Measurements from ENCODE around the gene CABYR. TPM values are rescaled to one million over a fixed set of nuclear protein-coding genes. Genes with fewer than 3 reads are reported as not detected.

The CABYR gene
- polyA plus RNA-seq: under 1 TPM; 0.67 to 0.92 TPM

GRCh38 chr18:24138789-24139616, at the start of gene CABYR:
TSS of gene CABYR (plus strand) at chr18:24139062. CDS start at chr18:24143115, 4,053 bp downstream.
- peak within 1 kb of the TSS; percentile 41 to 56 for H3K4me3 ChIP-seq (ENCODE audit: low read depth in 1 of 2, low read length in 2 of 2)
- no peak within 1 kb of the TSS for H3K27ac ChIP-seq (ENCODE audit: low read depth in 2 of 2, low read length in 1 of 2)
- WGBS, 2 donors: 2 to 3% methylated on average over 61 to 63 of the region's 63 CpGs
- H3K4me1 ChIP-seq (ENCODE audit: control insufficient read depth in 2 of 2, insufficient read depth in 2 of 2, low read length in 1 of 2): peaks cover 0 to 2% of the 10 kb centered on the region in 2 donors
- H3K36me3 ChIP-seq (ENCODE audit: control insufficient read depth in 2 of 2, insufficient read depth in 2 of 2, low read length in 1 of 2): no peaks in the 10 kb centered on the region
- H3K9me3 ChIP-seq (ENCODE audit: control insufficient read depth in 2 of 2, insufficient read depth in 1 of 2, low read depth in 1 of 2, low read length in 1 of 2): no peaks in the 10 kb centered on the region
- H3K27me3 ChIP-seq (ENCODE audit: control insufficient read depth in 1 of 2, insufficient read depth in 2 of 2, low read length in 2 of 2): no peaks in the 10 kb centered on the region

- Histone ChIP-seq H3K4me3 (ENCODE audit: low read depth in 1 of 2, low read length in 2 of 2) (no peak overlapping the region), H3K36me3 (ENCODE audit: control insufficient read depth in 2 of 2, insufficient read depth in 2 of 2, low read length in 1 of 2) (no peaks in the 10 kb centered on the region), H3K27ac (ENCODE audit: low read depth in 2 of 2, low read length in 1 of 2) (no peak overlapping the region), H3K4me1 (ENCODE audit: control insufficient read depth in 2 of 2, insufficient read depth in 2 of 2, low read length in 1 of 2) (no peaks in the 10 kb centered on the region), H3K9me3 (ENCODE audit: control insufficient read depth in 2 of 2, insufficient read depth in 1 of 2, low read depth in 1 of 2, low read length in 1 of 2) (no peaks in the 10 kb centered on the region), H3K27me3 (ENCODE audit: control insufficient read depth in 1 of 2, insufficient read depth in 2 of 2, low read length in 2 of 2) (no peaks in the 10 kb centered on the region)
- WGBS, 2 donors: 67 to 71% methylated on average over 4 of the region's 4 CpGs
These were observed 49.8 kb upstream of the CABYR start for GRCh38 chr18:24089076-24089475.

- Histone ChIP-seq H3K27ac (ENCODE audit: low read depth in 2 of 2, low read length in 1 of 2) (no peak overlapping the region), H3K9me3 (ENCODE audit: control insufficient read depth in 2 of 2, insufficient read depth in 1 of 2, low read depth in 1 of 2, low read length in 1 of 2) (no peaks in the 10 kb centered on the region), H3K36me3 (ENCODE audit: control insufficient read depth in 2 of 2, insufficient read depth in 2 of 2, low read length in 1 of 2) (no peaks in the 10 kb centered on the region), H3K4me3 (ENCODE audit: low read depth in 1 of 2, low read length in 2 of 2) (no peak overlapping the region), H3K4me1 (ENCODE audit: control insufficient read depth in 2 of 2, insufficient read depth in 2 of 2, low read length in 1 of 2) (no peaks in the 10 kb centered on the region), H3K27me3 (ENCODE audit: control insufficient read depth in 1 of 2, insufficient read depth in 2 of 2, low read length in 2 of 2) (no peaks in the 10 kb centered on the region)
- 75 to 77% methylated on average over 4 of the region's 4 CpGs for WGBS, 2 donors
These were observed 49.1 kb upstream of the CABYR start for GRCh38 chr18:24089515-24090337.

GRCh38 chr18:24090876-24091275, 48.0 kb upstream of the CABYR start:
- Histone ChIP-seq H3K4me1 (ENCODE audit: control insufficient read depth in 2 of 2, insufficient read depth in 2 of 2, low read length in 1 of 2) (no peaks in the 10 kb centered on the region), H3K36me3 (ENCODE audit: control insufficient read depth in 2 of 2, insufficient read depth in 2 of 2, low read length in 1 of 2) (no peaks in the 10 kb centered on the region), H3K4me3 (ENCODE audit: low read depth in 1 of 2, low read length in 2 of 2) (no peak overlapping the region), H3K27me3 (ENCODE audit: control insufficient read depth in 1 of 2, insufficient read depth in 2 of 2, low read length in 2 of 2) (no peaks in the 10 kb centered on the region), H3K9me3 (ENCODE audit: control insufficient read depth in 2 of 2, insufficient read depth in 1 of 2, low read depth in 1 of 2, low read length in 1 of 2) (no peaks in the 10 kb centered on the region), H3K27ac (ENCODE audit: low read depth in 2 of 2, low read length in 1 of 2) (no peak overlapping the region)
- WGBS, 2 donors: 98% methylated on average over 13 of the region's 13 CpGs

- Histone ChIP-seq H3K9me3 (ENCODE audit: control insufficient read depth in 2 of 2, insufficient read depth in 1 of 2, low read depth in 1 of 2, low read length in 1 of 2) (no peaks in the 10 kb centered on the region), H3K4me1 (ENCODE audit: control insufficient read depth in 2 of 2, insufficient read depth in 2 of 2, low read length in 1 of 2) (no peaks in the 10 kb centered on the region), H3K4me3 (ENCODE audit: low read depth in 1 of 2, low read length in 2 of 2) (no peak overlapping the region), H3K36me3 (ENCODE audit: control insufficient read depth in 2 of 2, insufficient read depth in 2 of 2, low read length in 1 of 2) (no peaks in the 10 kb centered on the region), H3K27me3 (ENCODE audit: control insufficient read depth in 1 of 2, insufficient read depth in 2 of 2, low read length in 2 of 2) (no peaks in the 10 kb centered on the region), H3K27ac (ENCODE audit: low read depth in 2 of 2, low read length in 1 of 2) (no peak overlapping the region)
These were observed 44.3 kb upstream of the CABYR start for GRCh38 chr18:24094561-24094960.

- Histone ChIP-seq H3K4me3 (ENCODE audit: low read depth in 1 of 2, low read length in 2 of 2) (no peak overlapping the region), H3K27me3 (ENCODE audit: control insufficient read depth in 1 of 2, insufficient read depth in 2 of 2, low read length in 2 of 2) (no peaks in the 10 kb centered on the region), H3K36me3 (ENCODE audit: control insufficient read depth in 2 of 2, insufficient read depth in 2 of 2, low read length in 1 of 2) (no peaks in the 10 kb centered on the region), H3K27ac (ENCODE audit: low read depth in 2 of 2, low read length in 1 of 2) (no peak overlapping the region), H3K4me1 (ENCODE audit: control insufficient read depth in 2 of 2, insufficient read depth in 2 of 2, low read length in 1 of 2) (no peaks in the 10 kb centered on the region), H3K9me3 (ENCODE audit: control insufficient read depth in 2 of 2, insufficient read depth in 1 of 2, low read depth in 1 of 2, low read length in 1 of 2) (no peaks in the 10 kb centered on the region)
- 91 to 93% methylated on average over 1 of the region's 1 CpG for WGBS, 2 donors
These were observed 42.9 kb upstream of the CABYR start for GRCh38 chr18:24095976-24096375.

- peaks cover 0 to 3% of the 10 kb centered on the region in 2 donors for H3K4me1 ChIP-seq (ENCODE audit: control insufficient read depth in 2 of 2, insufficient read depth in 2 of 2, low read length in 1 of 2)
- 82% methylated on average over 6 of the region's 6 CpGs for WGBS, 2 donors
These were observed 35.4 kb upstream of the CABYR start for GRCh38 chr18:24103320-24104021.

GRCh38 chr18:24104486-24104885, 34.4 kb upstream of the CABYR start:
- WGBS, 2 donors: 81 to 90% methylated on average over 4 of the region's 4 CpGs
- H3K36me3 ChIP-seq (ENCODE audit: control insufficient read depth in 2 of 2, insufficient read depth in 2 of 2, low read length in 1 of 2): peaks cover 0 to 10% of the 10 kb centered on the region in 2 donors
- H3K9me3 ChIP-seq (ENCODE audit: control insufficient read depth in 2 of 2, insufficient read depth in 1 of 2, low read depth in 1 of 2, low read length in 1 of 2): no peaks in the 10 kb centered on the region
- H3K27ac ChIP-seq (ENCODE audit: low read depth in 2 of 2, low read length in 1 of 2): no peak overlapping the region
- H3K27me3 ChIP-seq (ENCODE audit: control insufficient read depth in 1 of 2, insufficient read depth in 2 of 2, low read length in 2 of 2): no peaks in the 10 kb centered on the region
- no peak overlapping the region for H3K4me3 ChIP-seq (ENCODE audit: low read depth in 1 of 2, low read length in 2 of 2)
- peaks cover 0 to 3% of the 10 kb centered on the region in 2 donors for H3K4me1 ChIP-seq (ENCODE audit: control insufficient read depth in 2 of 2, insufficient read depth in 2 of 2, low read length in 1 of 2)

More at GRCh38 chr18:24103320-24104021, 35.4 kb upstream of the CABYR start:
- Histone ChIP-seq H3K27me3 (ENCODE audit: control insufficient read depth in 1 of 2, insufficient read depth in 2 of 2, low read length in 2 of 2) (no peaks in the 10 kb centered on the region), H3K36me3 (ENCODE audit: control insufficient read depth in 2 of 2, insufficient read depth in 2 of 2, low read length in 1 of 2) (peaks cover 0 to 10% of the 10 kb centered on the region in 2 donors), H3K27ac (ENCODE audit: low read depth in 2 of 2, low read length in 1 of 2) (no peak overlapping the region), H3K4me3 (ENCODE audit: low read depth in 1 of 2, low read length in 2 of 2) (no peak overlapping the region), H3K9me3 (ENCODE audit: control insufficient read depth in 2 of 2, insufficient read depth in 1 of 2, low read depth in 1 of 2, low read length in 1 of 2) (no peaks in the 10 kb centered on the region)

- 88 to 98% methylated on average over 1 of the region's 1 CpG for WGBS, 2 donors
These were observed 30.2 kb upstream of the CABYR start for GRCh38 chr18:24108641-24109040.

More at GRCh38 chr18:24108641-24109040, 30.2 kb upstream of the CABYR start:
- H3K4me1 ChIP-seq (ENCODE audit: control insufficient read depth in 2 of 2, insufficient read depth in 2 of 2, low read length in 1 of 2): peaks cover 0 to 3% of the 10 kb centered on the region in 2 donors
- no peaks in the 10 kb centered on the region for H3K27me3 ChIP-seq (ENCODE audit: control insufficient read depth in 1 of 2, insufficient read depth in 2 of 2, low read length in 2 of 2)
- H3K36me3 ChIP-seq (ENCODE audit: control insufficient read depth in 2 of 2, insufficient read depth in 2 of 2, low read length in 1 of 2): peaks cover 0 to 5% of the 10 kb centered on the region in 2 donors
- H3K27ac ChIP-seq (ENCODE audit: low read depth in 2 of 2, low read length in 1 of 2): no peak overlapping the region
- H3K9me3 ChIP-seq (ENCODE audit: control insufficient read depth in 2 of 2, insufficient read depth in 1 of 2, low read depth in 1 of 2, low read length in 1 of 2): no peaks in the 10 kb centered on the region
- no peak overlapping the region for H3K4me3 ChIP-seq (ENCODE audit: low read depth in 1 of 2, low read length in 2 of 2)
